K562 (cell line): ENCODE results near the gene CCN5. TPM values are rescaled to one million over a fixed set of nuclear protein-coding genes. Genes with fewer than 3 reads are reported as not detected.

Source experiments
- ATAC-seq: fragments of 200-7000 bp; cut with Tn5 transposase; 3 replicates; pipeline ENCODE4 v1.9.1; 2020; ENCODE audit warnings: moderate library complexity
- BruUV-seq: library from RNA; stranded (reverse); fragments of 400-500 nt; replicated peaks from 2 replicates; lab custom pipeline; 2021; lab: Mats Ljungman, UMichigan
- CTCF ChIA-PET: fragments of 300-600 bp; formaldehyde crosslinking; extraction: SDS; loops from one replicate; lab custom pipeline; 2021; ENCODE audit warnings: low intra/inter-chr PET ratio; lab: Yijun Ruan, JAX
- POLR2A ChIA-PET: fragments of 300-600, 350-650 bp; sonication (Branson Sonifier 250); formaldehyde crosslinking; extraction: SDS; loops from one replicate; lab custom pipeline; 2021; ENCODE audit warnings: antibody characterized with exemption, inconsistent platforms; lab: Yijun Ruan, JAX
- DNase-seq, 4 experiments: peaks; one replicate each; pipeline versions ENCODE4 v3.0.0 to v3.0.0-alpha.2; 2011 to 2018; ENCODE audit warnings: low spot score in 3 of 4, mixed read lengths in 3 of 4; ENCODE audit errors: extremely low read depth in 1 of 4
- FAIRE-seq: peaks from 2 replicates; lab custom pipeline; 2011; peaks lifted over from hg19 to GRCh38; lab: Jason Lieb, UNC
- H2AFZ ChIP-seq: 2 replicates; pipeline ENCODE4 v1.6.0; 2011; ENCODE audit warnings: low read depth, low read length, control low read depth, inconsistent platforms
- H3K27ac ChIP-seq: fragments of 200-600 bp; 3 replicates; pipeline ENCODE4 v1.8.0; 2011; ENCODE audit warnings: low read depth, mild to moderate bottlenecking, control low read depth, inconsistent platforms, low read length, moderate library complexity, mixed read lengths; ENCODE audit errors: extremely low read depth
- H3K27me3 ChIP-seq, 2 experiments: fragments of 300-600 bp in 1 of 2; 2 replicates in 1 of 2; 3 replicates in 1 of 2; pipeline versions ENCODE4 v1.6.0 to v1.8.0; 2011; ENCODE audit warnings: inconsistent platforms in 2 of 2, low read length in 2 of 2, mild to moderate bottlenecking in 1 of 2, mixed read lengths in 1 of 2, moderate library complexity in 1 of 2; ENCODE audit not compliant: control insufficient read depth in 2 of 2, insufficient read depth in 2 of 2
- H3K36me3 ChIP-seq: fragments of 300-600 bp; 3 replicates; pipeline ENCODE4 v1.8.0; 2011; ENCODE audit warnings: mild to moderate bottlenecking, low read length, inconsistent platforms; ENCODE audit not compliant: control insufficient read depth, insufficient read depth
- H3K4me1 ChIP-seq, 2 experiments: fragments of 200-600 bp in 1 of 2; replicated peaks in 1 of 2; 2 replicates in 1 of 2; 3 replicates in 1 of 2; pipeline versions ENCODE4 v1.5.1 to v1.8.0; 2011; ENCODE audit warnings: inconsistent platforms in 2 of 2, low read length in 2 of 2, mild to moderate bottlenecking in 1 of 2, mixed read lengths in 1 of 2, moderate library complexity in 1 of 2; ENCODE audit not compliant: control insufficient read depth in 2 of 2, insufficient read depth in 2 of 2
- H3K4me2 ChIP-seq: 2 replicates; pipeline ENCODE4 v1.6.1; 2011; ENCODE audit warnings: low read length, control low read depth, inconsistent platforms, mixed read lengths; ENCODE audit not compliant: insufficient read depth
- H3K4me3 ChIP-seq: fragments of 200-600 bp; sonication (generic), shearing (Covaris generic); 2 replicates; pipeline ENCODE4 v1.5.1; 2016; ENCODE audit warnings: control low read depth, inconsistent platforms
- H3K79me2 ChIP-seq: fragments of 200-600 bp; 3 replicates; pipeline ENCODE4 v1.8.0; 2011; ENCODE audit warnings: low read length, inconsistent platforms; ENCODE audit not compliant: control insufficient read depth, insufficient read depth
- H3K9ac ChIP-seq, 2 experiments: 2 replicates each; pipeline versions ENCODE4 v1.6.0 to v1.6.1; 2011; ENCODE audit warnings: low read depth in 2 of 2, low read length in 2 of 2, control low read depth in 1 of 2, inconsistent platforms in 1 of 2, mild to moderate bottlenecking in 1 of 2, mixed read lengths in 1 of 2; ENCODE audit not compliant: insufficient read depth in 1 of 2
- H3K9me1 ChIP-seq: one replicate; pipeline ENCODE4 v1.6.0; 2011; ENCODE audit warnings: inconsistent platforms, mild to moderate bottlenecking, low read length, moderate library complexity; ENCODE audit not compliant: control insufficient read depth, insufficient read depth
- H3K9me3 ChIP-seq: replicated peaks from 2 replicates; pipeline ENCODE4 v1.5.1; 2011; ENCODE audit warnings: low read depth, low read length, inconsistent platforms; ENCODE audit not compliant: control insufficient read depth, insufficient read depth
- H4K20me1 ChIP-seq: replicated peaks from 2 replicates; pipeline ENCODE4 v1.6.1; 2011; ENCODE audit warnings: low read length, inconsistent platforms, mixed read lengths; ENCODE audit not compliant: control insufficient read depth, insufficient read depth
- AFF1 ChIP-seq, 2 experiments: fragments of 450-650 bp; IDR thresholded peaks; 2 replicates each; pipeline ENCODE4 v1.6.1; 2018; ENCODE audit warnings: mild to moderate bottlenecking in 2 of 2, low read depth in 1 of 2; ENCODE audit not compliant: partially characterized antibody in 2 of 2
- CCAR2 ChIP-seq: fragments of 200-400 bp; formaldehyde crosslinking; IDR thresholded peaks from 2 replicates; pipeline ENCODE4 v1.6.1; 2017; ENCODE audit warnings: mild to moderate bottlenecking, low read depth, low read length
- FOXJ3 ChIP-seq: sonication (generic); formaldehyde crosslinking; IDR thresholded peaks from 2 replicates; pipeline ENCODE4 v1.4.0; 2020; ENCODE audit warnings: mild to moderate bottlenecking, missing genetic modification reagents
- HNRNPUL1 ChIP-seq: fragments of 200-400 bp; formaldehyde crosslinking; IDR thresholded peaks from 2 replicates; pipeline ENCODE4 v1.6.1; 2017; ENCODE audit warnings: low read length
- MNT ChIP-seq, 2 experiments: fragments of 450-650 bp; conservative IDR thresholded peaks; 2 replicates each; pipeline ENCODE4 v1.6.1; 2017; ENCODE audit warnings: mild to moderate bottlenecking in 2 of 2, moderate library complexity in 2 of 2
- MXI1 ChIP-seq: IDR thresholded peaks from 2 replicates; pipeline ENCODE4 v1.6.1; 2011; ENCODE audit warnings: low read depth, mild to moderate bottlenecking, improper control_type of control experiment, low read length
- POLR2G ChIP-seq: fragments of 200-400 bp; formaldehyde crosslinking; IDR thresholded peaks from 2 replicates; pipeline ENCODE4 v1.6.1; 2017; ENCODE audit warnings: low read depth, mild to moderate bottlenecking, antibody characterized with exemption, low read length, moderate library complexity
- RBFOX2 ChIP-seq: fragments of 200-400 bp; formaldehyde crosslinking; IDR thresholded peaks from 2 replicates; pipeline ENCODE4 v1.6.1; 2017; ENCODE audit warnings: low read depth, mild to moderate bottlenecking, low read length, moderate library complexity
- YY1 ChIP-seq, 3 experiments: IDR thresholded peaks; 2 replicates each; pipeline ENCODE4 v1.6.1; 2011; ENCODE audit warnings: low read length in 2 of 3, mild to moderate bottlenecking in 2 of 3, moderate library complexity in 2 of 3, borderline replicate concordance in 1 of 3, control low read depth in 1 of 3, low read depth in 1 of 3; ENCODE audit not compliant: insufficient read depth in 3 of 3, insufficient replicate concordance in 2 of 3, control insufficient read depth in 1 of 3, insufficient read length in 1 of 3; ENCODE audit errors: extremely low read depth in 1 of 3
- WGBS: fragments of 100-300 bp; shearing (Covaris generic); methylation state at CpG from one replicate; pipeline ENCODE4 v1.1.6; 2016; ENCODE audit warnings: low coverage, mixed read lengths; ENCODE audit not compliant: insufficient coverage; ENCODE audit errors: missing lambda C conversion rate; 5-methylcytosine and 5-hydroxymethylcytosine counted together
- in situ Hi-C: fragments of 300-500 bp; cut with MboI; formaldehyde crosslinking; loops from 4 replicates; pipeline ENCODE4 v1.15.0; 2018; ENCODE audit warnings: inconsistent platforms, mixed read lengths
- intact Hi-C: fragments of 100-400 bp; cut with micrococcal nuclease; formaldehyde crosslinking; loops from 2 replicates; pipeline ENCODE4 v1.14.2; 2022
- polyA plus RNA-seq, 8 experiments: library from polyadenylated mRNA; depleted of rRNA in 4 of 8; stranded (reverse) in 5 of 8; unstranded in 3 of 8; fragments of >200 nt; fragmentation: Nextera tagmentation in 2 of 8; fragmentation: Illumina TruSeq in 1 of 8; extraction: Ambion mirVana in 2 of 8; extraction: Trizol in 1 of 8; gene quantifications; 2 replicates each; pipeline versions ENCODE4 v1.2.1 to v1.2.3, GENCODE V29; 2011 to 2014; ENCODE audit warnings: inconsistent platforms in 1 of 8, missing spikeins in 1 of 8
- total RNA-seq, 7 experiments: library from RNA; depleted of rRNA in 6 of 7; stranded (reverse); fragments of >200 nt in 6 of 7; fragmentation: Illumina TruSeq in 2 of 7; extraction: Trizol in 2 of 7; gene quantifications; 2 replicates each; pipeline versions ENCODE4 v1.2.1 to v1.2.3, GENCODE V29; 2011 to 2021; ENCODE audit warnings: low replicate concordance in 1 of 7

Gene CCN5
- total and polyA plus RNA-seq, 9 of the 15 experiments (the other 6 are each of a cell fraction or from before 2014, with no cell fraction given): not detected

- TF ChIP-seq MNT (conservative IDR thresholded peaks at IDR 0.05) (0 out of 4 replicates have a peak, but pooled peaks of 1 of the 2 experiments have one; percentile 30), MXI1 (no peak), YY1 (IDR thresholded peaks at IDR 0.05; ENCODE audit: borderline replicate concordance in 1 of 3, control insufficient read depth in 1 of 3, extremely low read depth in 1 of 3, insufficient read depth in 3 of 3, insufficient read length in 1 of 3, insufficient replicate concordance in 2 of 3, low read depth in 1 of 3, low read length in 2 of 3) (no peak), HNRNPUL1 (no peak), CCAR2 (no peak)
Measured at GRCh38 chr20:44750081-44750805, 35.1 kb downstream of the CCN5 start (continued).

- WGBS: 14% methylated on average over 17 of the region's 17 CpGs
- Histone ChIP-seq H3K9me3 (no peaks in the 10 kb centered on the region), H3K9me1 (no peaks in the 10 kb centered on the region), H3K4me1 (peaks cover under 1 to 18% of the 10 kb centered on the region in 2 experiments; a peak in 4 of 5 replicates), H3K79me2 (no peaks in the 10 kb centered on the region), H3K27ac (no peak overlapping the region), H3K36me3 (no peaks in the 10 kb centered on the region), H3K4me3 (no peak overlapping the region), H3K9ac (no peak overlapping the region), H4K20me1 (no peaks in the 10 kb centered on the region; the same call in 1 of the 2 replicates), H3K4me2 (no peak overlapping the region), H3K27me3 (peaks cover 13 to 88% of the 10 kb centered on the region in 2 experiments), H2AFZ (no peak overlapping the region)
- no TSS peak for BruUV-seq
- DNase-seq: no peak
- in situ Hi-C loops: no loop called here
- ATAC-seq: peak; percentile 38
- FAIRE-seq: no peak
- ChIA-PET POLR2A (interaction anchor here (0.6 kb wide), 1 partner anchor 714 kb away, joined by 4 read pairs; no protein-coding TSS in a partner anchor), CTCF (no interaction called here)
- intact Hi-C loops: no loop called here
- TF ChIP-seq POLR2G: 0 out of 2 replicates have a peak, but pooled peaks have one; percentile 32
- peak; percentile 56 for TF ChIP-seq RBFOX2
- no peak for TF ChIP-seq FOXJ3
- TF ChIP-seq AFF1 (IDR thresholded peaks at IDR 0.05; ENCODE audit: low read depth in 1 of 2, partially characterized antibody in 2 of 2): no peak
Measured at GRCh38 chr20:44752099-44752931, 37.1 kb downstream of the CCN5 start.
